Psoas muscle (tissue), 8 donors: Measurements from ENCODE around the gene GALNT17. TPM values are rescaled to one million over a fixed set of nuclear protein-coding genes. Genes with fewer than 3 reads are reported as not detected.

Source experiments
- ATAC-seq, 4 donors: fragments of 200-7000 bp; cut with Tn5 transposase; one replicate each; pipeline ENCODE4 v1.9.1; 2020; ENCODE audit warnings: moderate library complexity in 3 of 4, mild to moderate bottlenecking in 2 of 4
- DNase-seq, 2 donors: peaks; one replicate each; pipeline ENCODE4 v3.0.0-alpha.2; 2020
- H3K27ac ChIP-seq: fragments of 200-600 bp; one replicate; pipeline ENCODE4 v1.8.0; 2022
- H3K27me3 ChIP-seq, 3 donors: fragments of 200-600 bp in 1 of 3; one replicate each; pipeline versions ENCODE4 v1.6.1 to v1.8.0; 2013 to 2022; ENCODE audit warnings: low read length in 2 of 3, mild to moderate bottlenecking in 2 of 3, moderate library complexity in 1 of 3; ENCODE audit not compliant: insufficient read depth in 3 of 3
- H3K36me3 ChIP-seq, 2 donors: fragments of 200-600 bp in 1 of 2; one replicate each; pipeline versions ENCODE4 v1.6.1 to v1.8.0; 2013 to 2022; ENCODE audit warnings: low read depth in 1 of 2, mild to moderate bottlenecking in 1 of 2, moderate library complexity in 1 of 2; ENCODE audit not compliant: insufficient read depth in 1 of 2
- H3K4me1 ChIP-seq: fragments of 200-600 bp; one replicate; pipeline ENCODE4 v1.8.0; 2022
- H3K4me3 ChIP-seq: fragments of 200-600 bp; one replicate; pipeline ENCODE4 v1.8.0; 2022; ENCODE audit warnings: mild to moderate bottlenecking
- H3K9me3 ChIP-seq: fragments of 200-600 bp; one replicate; pipeline ENCODE4 v1.8.0; 2022
- CTCF ChIP-seq: fragments of 200-600 bp; IDR thresholded peaks from one replicate; pipeline ENCODE4 v1.8.0; 2022; ENCODE audit warnings: antibody characterized with exemption
- WGBS, 3 donors: extraction: QIAGEN DNeasy Blood & Tissue Kit; methylation state at CpG; one replicate each; pipeline versions ENCODE4 v1.1.6 to v1.1.7; 2013; 5-methylcytosine and 5-hydroxymethylcytosine counted together
- intact Hi-C, 2 donors: fragments of 100-400 bp; cut with DNase I; formaldehyde crosslinking; loops; one replicate each; pipeline versions ENCODE4 v1.11.0 to v1.14.2; 2022
- polyA plus RNA-seq, 3 donors: library from polyadenylated mRNA; stranded (reverse); fragments of 200-250 nt; gene quantifications; one replicate each; pipeline ENCODE4 v1.2.3, GENCODE V29; 2013
- total RNA-seq, 4 donors: library from RNA; stranded (reverse); fragmentation: NEBNext Ultra II Directional in 2 of 4; extraction: Animal tissue kit (Norgen Biotek cat#: 25700) in 2 of 4; gene quantifications; one replicate each; pipeline versions ENCODE4 v1.2.1 to v1.2.4, GENCODE V29; 2021 to 2023
- donor health status: healthy with polysubstance abuse.
- donor health status: DM: no; HTN: no; CAD: no; lungs with moderate emphysema.
- donor health status: Bipolar disorder and iron deficiency.
- donor health status: healthy.
- donor health status: DM: yes; HTN: yes; CAD: no.
- donor health status: DM: no; HTN: no; CAD: no.
- donor health status: DM: no; HTN: no; CAD: no.
- donor health status: DM: yes; HTN: yes; CAD: no.

Gene GALNT17
- total and polyA plus RNA-seq, 7 donors, result 0.17 to 3.5 (median 0.65) TPM

GRCh38 chr7:71645836-71646235, 513.9 kb downstream of the GALNT17 start:
- DNase-seq, result no peak
- no peaks in the 10 kb centered on the region for H3K36me3 ChIP-seq
- intact Hi-C loops, result no loop called here
- WGBS, 3 donors, result 48 to 66% (median 55%) methylated on average over 4 of the region's 4 CpGs
- no peak overlapping the region for H3K27ac ChIP-seq
- H3K4me1 ChIP-seq, result no peaks in the 10 kb centered on the region
- no peaks in the 10 kb centered on the region for H3K27me3 ChIP-seq
- no peak for TF ChIP-seq CTCF
- H3K9me3 ChIP-seq, result peaks cover 4% of the 10 kb centered on the region
- no peak overlapping the region for H3K4me3 ChIP-seq
- peak in 2 of 4 donors; percentile 70 to 84 for ATAC-seq

DNA sequence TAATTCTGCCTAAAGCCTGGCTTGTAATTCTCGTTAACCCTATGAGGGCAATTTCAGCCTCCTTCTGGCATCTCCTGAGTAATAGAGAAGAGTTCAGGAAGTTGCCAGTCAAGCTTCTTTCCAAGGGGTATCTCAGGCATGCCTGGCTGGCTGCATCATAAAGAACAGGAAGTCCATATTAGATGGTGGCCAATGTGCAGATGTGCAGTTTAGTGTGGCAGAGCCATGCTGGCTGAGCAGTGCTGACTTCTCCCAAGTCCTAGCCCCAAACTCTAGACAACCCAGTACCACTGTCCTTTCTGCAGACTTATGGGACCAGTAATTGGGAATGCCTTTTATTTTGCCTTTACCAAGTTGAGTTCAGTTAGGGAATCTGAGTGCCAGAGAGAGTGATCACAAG, 517.9 kb downstream of the GALNT17 start:
- H3K9me3 ChIP-seq, result peaks cover 4% of the 10 kb centered on the region
- intact Hi-C loops, result no loop called here
- no peaks in the 10 kb centered on the region for H3K4me1 ChIP-seq
- H3K36me3 ChIP-seq, result no peaks in the 10 kb centered on the region
- ATAC-seq (no peak), DNase-seq (no peak)
- no peak overlapping the region for H3K27ac ChIP-seq
- TF ChIP-seq CTCF, result no peak
- no peak overlapping the region for H3K4me3 ChIP-seq
- no peaks in the 10 kb centered on the region for H3K27me3 ChIP-seq
- 55 to 70% (median 65%) methylated on average over 1 of the region's 1 CpG for WGBS, 3 donors

GRCh38 chr7:71650653-71651337, 518.9 kb downstream of the GALNT17 start:
- no peaks in the 10 kb centered on the region for H3K27me3 ChIP-seq
- WGBS, 3 donors, result 50 to 57% (median 50%) methylated on average over 2 of the region's 2 CpGs

DNA sequence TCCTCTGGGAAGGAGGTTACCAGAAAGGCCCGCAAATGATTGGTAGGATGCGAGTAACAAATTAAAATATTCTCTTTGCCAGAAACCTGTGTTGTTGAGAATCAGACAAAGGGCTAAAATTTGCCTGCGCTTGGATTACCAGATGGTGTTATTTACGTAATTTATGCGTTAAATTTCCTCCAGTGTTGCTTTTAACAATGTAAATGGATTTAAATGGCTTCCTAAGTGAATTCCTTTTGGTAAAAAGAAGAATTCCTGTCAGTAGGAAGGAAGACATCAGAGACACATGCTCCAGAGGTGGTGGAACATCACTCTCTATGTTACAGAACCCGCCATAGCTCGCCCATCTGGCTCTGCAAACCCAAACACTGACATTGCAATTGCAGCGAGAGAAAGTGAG, 520.6 kb downstream of the GALNT17 start:
- WGBS, 3 donors, result 80 to 81% (median 80%) methylated on average over 8 of the region's 8 CpGs
- peaks cover 4% of the 10 kb centered on the region for H3K9me3 ChIP-seq
- intact Hi-C loops, result no loop called here
- H3K4me3 ChIP-seq, result no peak overlapping the region
- no peak overlapping the region for H3K27ac ChIP-seq
- ATAC-seq, result no peak
- DNase-seq, result no peak
- no peaks in the 10 kb centered on the region for H3K4me1 ChIP-seq
- no peak for TF ChIP-seq CTCF
- no peaks in the 10 kb centered on the region for H3K27me3 ChIP-seq
- H3K36me3 ChIP-seq, result no peaks in the 10 kb centered on the region

More at GRCh38 chr7:71650653-71651337, 518.9 kb downstream of the GALNT17 start:
- no peak for TF ChIP-seq CTCF
- H3K4me3 ChIP-seq, result no peak overlapping the region
- intact Hi-C loops, result no loop called here
- no peaks in the 10 kb centered on the region for H3K4me1 ChIP-seq
- H3K36me3 ChIP-seq, result no peaks in the 10 kb centered on the region
- DNase-seq (no peak), ATAC-seq (no peak)
- H3K9me3 ChIP-seq, result peaks cover 4% of the 10 kb centered on the region
- no peak overlapping the region for H3K27ac ChIP-seq

DNA sequence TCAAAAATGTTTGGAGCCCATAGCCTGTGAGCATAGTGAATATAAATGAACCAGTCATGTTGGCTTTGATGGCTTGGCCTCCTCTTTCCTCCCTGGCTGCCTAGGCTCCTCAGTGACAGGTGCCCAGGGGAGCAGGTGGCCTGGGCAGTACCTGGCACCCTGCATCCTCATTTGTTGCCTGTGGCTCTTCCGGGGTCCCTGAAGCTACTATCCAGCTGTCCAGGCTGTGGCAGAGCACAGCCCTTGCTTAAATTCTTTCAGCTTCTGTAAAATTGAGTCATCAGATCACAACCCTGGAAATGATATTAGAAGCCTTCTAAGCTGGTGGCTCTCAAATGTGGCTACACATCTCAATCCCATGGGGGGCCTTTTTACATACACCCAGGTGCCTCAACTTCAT, 525.4 kb downstream of the GALNT17 start:
- DNase-seq, result no peak
- H3K9me3 ChIP-seq, result no peaks in the 10 kb centered on the region
- no peaks in the 10 kb centered on the region for H3K4me1 ChIP-seq
- intact Hi-C loops, result no loop called here
- TF ChIP-seq CTCF, result no peak
- no peaks in the 10 kb centered on the region for H3K27me3 ChIP-seq
- no peaks in the 10 kb centered on the region for H3K36me3 ChIP-seq
- ATAC-seq, result no peak
- no peak overlapping the region for H3K27ac ChIP-seq
- WGBS, 3 donors, result 26 to 45% (median 44%) methylated on average over 1 of the region's 1 CpG
- no peak overlapping the region for H3K4me3 ChIP-seq
